K562 (cell line): ENCODE data around the gene ZC3H13. TPM values are rescaled to one million over a fixed set of nuclear protein-coding genes. Genes with fewer than 3 reads are reported as not detected.
A peak's percentile ranks its signal among the peaks of the same experiment; 100 is the strongest.

Source experiments
- ATAC-seq: fragments of 200-7000 bp; cut with Tn5 transposase; 3 replicates; pipeline ENCODE4 v1.9.1; 2020; ENCODE audit warnings: moderate library complexity
- BruUV-seq: library from RNA; stranded (reverse); fragments of 400-500 nt; replicated peaks from 2 replicates; lab custom pipeline; 2021; lab: Mats Ljungman, UMichigan
- CTCF ChIA-PET: fragments of 300-600 bp; formaldehyde crosslinking; extraction: SDS; loops from one replicate; lab custom pipeline; 2021; ENCODE audit warnings: low intra/inter-chr PET ratio; lab: Yijun Ruan, JAX
- POLR2A ChIA-PET: fragments of 300-600, 350-650 bp; sonication (Branson Sonifier 250); formaldehyde crosslinking; extraction: SDS; loops from one replicate; lab custom pipeline; 2021; ENCODE audit warnings: antibody characterized with exemption, inconsistent platforms; lab: Yijun Ruan, JAX
- DNase-seq, 4 experiments: peaks; one replicate each; pipeline versions ENCODE4 v3.0.0 to v3.0.0-alpha.2; 2011 to 2018; ENCODE audit warnings: low spot score in 3 of 4, mixed read lengths in 3 of 4; ENCODE audit errors: extremely low read depth in 1 of 4
- FAIRE-seq: peaks from 2 replicates; lab custom pipeline; 2011; peaks lifted over from hg19 to GRCh38; lab: Jason Lieb, UNC
- H2AFZ ChIP-seq: 2 replicates; pipeline ENCODE4 v1.6.0; 2011; ENCODE audit warnings: low read depth, low read length, control low read depth, inconsistent platforms
- H3K27ac ChIP-seq: fragments of 200-600 bp; 3 replicates; pipeline ENCODE4 v1.8.0; 2011; ENCODE audit warnings: low read depth, mild to moderate bottlenecking, control low read depth, inconsistent platforms, low read length, moderate library complexity, mixed read lengths; ENCODE audit errors: extremely low read depth
- H3K27me3 ChIP-seq, 2 experiments: fragments of 300-600 bp in 1 of 2; 2 replicates in 1 of 2; 3 replicates in 1 of 2; pipeline versions ENCODE4 v1.6.0 to v1.8.0; 2011; ENCODE audit warnings: inconsistent platforms in 2 of 2, low read length in 2 of 2, mild to moderate bottlenecking in 1 of 2, mixed read lengths in 1 of 2, moderate library complexity in 1 of 2; ENCODE audit not compliant: control insufficient read depth in 2 of 2, insufficient read depth in 2 of 2
- H3K36me3 ChIP-seq: fragments of 300-600 bp; 3 replicates; pipeline ENCODE4 v1.8.0; 2011; ENCODE audit warnings: mild to moderate bottlenecking, low read length, inconsistent platforms; ENCODE audit not compliant: control insufficient read depth, insufficient read depth
- H3K4me1 ChIP-seq, 2 experiments: fragments of 200-600 bp in 1 of 2; replicated peaks in 1 of 2; 2 replicates in 1 of 2; 3 replicates in 1 of 2; pipeline versions ENCODE4 v1.5.1 to v1.8.0; 2011; ENCODE audit warnings: inconsistent platforms in 2 of 2, low read length in 2 of 2, mild to moderate bottlenecking in 1 of 2, mixed read lengths in 1 of 2, moderate library complexity in 1 of 2; ENCODE audit not compliant: control insufficient read depth in 2 of 2, insufficient read depth in 2 of 2
- H3K4me2 ChIP-seq: 2 replicates; pipeline ENCODE4 v1.6.1; 2011; ENCODE audit warnings: low read length, control low read depth, inconsistent platforms, mixed read lengths; ENCODE audit not compliant: insufficient read depth
- H3K4me3 ChIP-seq: fragments of 200-600 bp; sonication (generic), shearing (Covaris generic); 2 replicates; pipeline ENCODE4 v1.5.1; 2016; ENCODE audit warnings: control low read depth, inconsistent platforms
- H3K79me2 ChIP-seq: fragments of 200-600 bp; 3 replicates; pipeline ENCODE4 v1.8.0; 2011; ENCODE audit warnings: low read length, inconsistent platforms; ENCODE audit not compliant: control insufficient read depth, insufficient read depth
- H3K9ac ChIP-seq, 2 experiments: 2 replicates each; pipeline versions ENCODE4 v1.6.0 to v1.6.1; 2011; ENCODE audit warnings: low read depth in 2 of 2, low read length in 2 of 2, control low read depth in 1 of 2, inconsistent platforms in 1 of 2, mild to moderate bottlenecking in 1 of 2, mixed read lengths in 1 of 2; ENCODE audit not compliant: insufficient read depth in 1 of 2
- H3K9me1 ChIP-seq: one replicate; pipeline ENCODE4 v1.6.0; 2011; ENCODE audit warnings: inconsistent platforms, mild to moderate bottlenecking, low read length, moderate library complexity; ENCODE audit not compliant: control insufficient read depth, insufficient read depth
- H3K9me3 ChIP-seq: replicated peaks from 2 replicates; pipeline ENCODE4 v1.5.1; 2011; ENCODE audit warnings: low read depth, low read length, inconsistent platforms; ENCODE audit not compliant: control insufficient read depth, insufficient read depth
- H4K20me1 ChIP-seq: replicated peaks from 2 replicates; pipeline ENCODE4 v1.6.1; 2011; ENCODE audit warnings: low read length, inconsistent platforms, mixed read lengths; ENCODE audit not compliant: control insufficient read depth, insufficient read depth
- ADNP ChIP-seq: fragments of 200-800 bp; sonication (Bioruptor generic); IDR thresholded peaks from 2 replicates; pipeline ENCODE4 v1.6.1; 2016; ENCODE audit warnings: missing genetic modification characterization, missing compliant biosample characterization
- CBFA2T3 ChIP-seq: fragments of 450-650 bp; IDR thresholded peaks from 2 replicates; pipeline ENCODE4 v1.6.1; 2017
- FOS ChIP-seq: IDR thresholded peaks from 3 replicates; pipeline ENCODE4 v1.6.1; 2011; ENCODE audit not compliant: insufficient read length; ENCODE audit errors: extremely low read depth
- NR1H2 ChIP-seq: sonication (generic); formaldehyde crosslinking; IDR thresholded peaks from 2 replicates; pipeline ENCODE4 v1.4.0; 2020; ENCODE audit warnings: mild to moderate bottlenecking, missing genetic modification reagents
- NR4A1 ChIP-seq, 2 experiments: fragments of 250-450 bp in 1 of 2; fragments of 450-650 bp in 1 of 2; sonication (Bioruptor Pico) in 1 of 2; IDR thresholded peaks; 2 replicates each; pipeline versions ENCODE4 v1.4.0 to v1.6.1; 2016 to 2020; ENCODE audit warnings: mild to moderate bottlenecking in 2 of 2, missing compliant biosample characterization in 1 of 2, missing genetic modification characterization in 1 of 2, moderate library complexity in 1 of 2
- POLR2AphosphoS5 ChIP-seq: IDR thresholded peaks from 2 replicates; pipeline ENCODE4 v1.6.1; 2011; ENCODE audit warnings: mild to moderate bottlenecking, low read depth, low read length, moderate library complexity; ENCODE audit not compliant: control insufficient read depth, insufficient read depth
- RBM25 ChIP-seq: fragments of 200-400 bp; formaldehyde crosslinking; IDR thresholded peaks from 2 replicates; pipeline ENCODE4 v1.6.1; 2018; ENCODE audit warnings: low read length, low read depth, moderate library complexity; ENCODE audit not compliant: severe bottlenecking
- RCOR1 ChIP-seq, 2 experiments: IDR thresholded peaks; 2 replicates each; pipeline ENCODE4 v1.6.1; 2012; ENCODE audit warnings: low read depth in 2 of 2, low read length in 2 of 2, borderline replicate concordance in 1 of 2, improper control_type of control experiment in 1 of 2
- WGBS: fragments of 100-300 bp; shearing (Covaris generic); methylation state at CpG from one replicate; pipeline ENCODE4 v1.1.6; 2016; ENCODE audit warnings: low coverage, mixed read lengths; ENCODE audit not compliant: insufficient coverage; ENCODE audit errors: missing lambda C conversion rate; 5-methylcytosine and 5-hydroxymethylcytosine counted together
- in situ Hi-C: fragments of 300-500 bp; cut with MboI; formaldehyde crosslinking; loops from 4 replicates; pipeline ENCODE4 v1.15.0; 2018; ENCODE audit warnings: inconsistent platforms, mixed read lengths
- intact Hi-C: fragments of 100-400 bp; cut with micrococcal nuclease; formaldehyde crosslinking; loops from 2 replicates; pipeline ENCODE4 v1.14.2; 2022
- polyA plus RNA-seq, 8 experiments: library from polyadenylated mRNA; depleted of rRNA in 4 of 8; stranded (reverse) in 5 of 8; unstranded in 3 of 8; fragments of >200 nt; fragmentation: Nextera tagmentation in 2 of 8; fragmentation: Illumina TruSeq in 1 of 8; extraction: Ambion mirVana in 2 of 8; extraction: Trizol in 1 of 8; gene quantifications; 2 replicates each; pipeline versions ENCODE4 v1.2.1 to v1.2.3, GENCODE V29; 2011 to 2014; ENCODE audit warnings: inconsistent platforms in 1 of 8, missing spikeins in 1 of 8
- total RNA-seq, 7 experiments: library from RNA; depleted of rRNA in 6 of 7; stranded (reverse); fragments of >200 nt in 6 of 7; fragmentation: Illumina TruSeq in 2 of 7; extraction: Trizol in 2 of 7; gene quantifications; 2 replicates each; pipeline versions ENCODE4 v1.2.1 to v1.2.3, GENCODE V29; 2011 to 2021; ENCODE audit warnings: low replicate concordance in 1 of 7

Gene ZC3H13
- total and polyA plus RNA-seq, 9 of the 15 experiments (the other 6 are each of a cell fraction or from before 2014, with no cell fraction given), result 4.9 to 27.6 (median 12.1) TPM

- in situ Hi-C loops, result no loop called here
Observed at GRCh38 chr13:45917019-45917418, 135.5 kb downstream of the ZC3H13 start.

DNA sequence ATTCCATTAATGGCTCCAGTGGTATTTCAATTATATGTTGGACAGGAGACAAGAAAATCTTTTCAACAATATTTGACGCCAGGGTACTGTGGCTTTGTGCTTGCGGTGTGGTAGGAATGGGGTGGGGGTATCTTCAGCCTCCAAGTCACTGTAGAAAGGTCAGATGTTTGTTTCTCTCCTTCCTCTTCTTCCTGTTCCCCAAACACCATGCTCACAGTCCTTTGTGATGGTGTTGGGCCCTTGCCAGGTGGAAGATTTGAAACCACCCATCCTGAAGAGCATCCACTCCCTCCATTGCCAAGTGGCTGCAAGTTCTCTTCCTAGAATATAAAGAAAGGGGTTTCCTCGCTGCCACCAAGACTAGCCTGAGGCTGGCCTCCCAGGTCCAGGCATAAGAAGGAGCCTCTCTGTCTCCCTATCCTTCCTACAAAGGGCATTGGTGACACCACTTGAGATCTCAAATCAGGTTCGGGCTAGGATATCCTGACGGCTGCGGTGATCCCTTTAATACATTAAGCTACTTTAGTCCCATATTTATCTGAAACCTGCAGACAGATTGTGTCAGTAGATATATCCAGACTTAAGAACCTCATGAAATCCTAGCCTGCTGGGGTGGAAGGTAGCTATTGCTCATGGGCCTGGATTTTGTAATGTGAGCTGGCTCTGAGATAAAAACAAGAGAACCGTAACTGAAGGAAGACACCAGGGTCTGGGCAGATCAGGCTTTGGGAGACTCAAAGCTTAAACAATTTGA, 136.7 kb downstream of the ZC3H13 start:
- H3K4me2 ChIP-seq, result no peak overlapping the region
- FAIRE-seq (no peak), ATAC-seq (no peak), DNase-seq (peak in 2 of 4 experiments; percentile 3 to 7)
- no peak overlapping the region for H2AFZ ChIP-seq
- no peak overlapping the region for H3K4me3 ChIP-seq
- POLR2A ChIA-PET, result interaction anchor here (0.5 to 1.1 kb wide), 4 partner anchors 13 to 24 kb away, joined by 3 to 5 read pairs (median 3); no protein-coding TSS in a partner anchor
- no peaks in the 10 kb centered on the region for H3K9me3 ChIP-seq
- H3K79me2 ChIP-seq, result no peaks in the 10 kb centered on the region
- no peak overlapping the region for H3K27ac ChIP-seq
- TF ChIP-seq CBFA2T3 (0 out of 2 replicates have a peak, but pooled peaks have one; percentile 6), ADNP (no peak), POLR2AphosphoS5 (no peak), NR4A1 (CRISPR knock-in tag; IDR thresholded peaks at IDR 0.05) (no peak), NR4A1 (tag; IDR thresholded peaks at IDR 0.05) (no peak), FOS (no peak), RCOR1 (IDR thresholded peaks at IDR 0.05; ENCODE audit: borderline replicate concordance in 1 of 2, low read depth in 2 of 2, low read length in 2 of 2) (0 out of 4 replicates have a peak, but pooled peaks of 1 of the 2 experiments have one; percentile 11)
- no peaks in the 10 kb centered on the region for H4K20me1 ChIP-seq
- H3K36me3 ChIP-seq, result no peaks in the 10 kb centered on the region
- H3K27me3 ChIP-seq, result peaks cover 0 to 9% of the 10 kb centered on the region in 2 experiments; a peak in 1 of 5 replicates
- peaks cover 0 to 4% of the 10 kb centered on the region in 2 experiments; a peak in 1 of 5 replicates for H3K4me1 ChIP-seq
- no peaks in the 10 kb centered on the region for H3K9me1 ChIP-seq
- intact Hi-C loops (no loop called here), in situ Hi-C loops (no loop called here)
- WGBS, result 6% methylated on average over 7 of the region's 7 CpGs
- H3K9ac ChIP-seq, result no peak overlapping the region
- CTCF ChIA-PET, result no interaction called here
- BruUV-seq, result no TSS peak

More at GRCh38 chr13:45917019-45917418, 135.5 kb downstream of the ZC3H13 start:
- H3K4me1 ChIP-seq, result peaks cover 0 to 4% of the 10 kb centered on the region in 2 experiments; a peak in 1 of 5 replicates
- no peaks in the 10 kb centered on the region for H4K20me1 ChIP-seq
- ChIA-PET CTCF (no interaction called here), POLR2A (interaction anchor here (0.9 kb wide), 1 partner anchor 16 kb away, joined by 5 read pairs; no protein-coding TSS in a partner anchor)
- peaks cover 4 to 8% of the 10 kb centered on the region in 2 experiments; a peak in 3 of 5 replicates for H3K27me3 ChIP-seq
- no peak overlapping the region for H3K9ac ChIP-seq
- H2AFZ ChIP-seq, result no peak overlapping the region
- no peaks in the 10 kb centered on the region for H3K36me3 ChIP-seq
- intact Hi-C loops, result no loop called here
- ATAC-seq (no peak), DNase-seq (no peak), FAIRE-seq (no peak)
- H3K9me3 ChIP-seq, result no peaks in the 10 kb centered on the region
- H3K4me3 ChIP-seq, result no peak overlapping the region
- no TSS peak for BruUV-seq
- no peak for TF ChIP-seq NR1H2 (CRISPR knock-in tag)
- 0 out of 2 replicates have a peak, but pooled peaks have one; percentile 43 for TF ChIP-seq ADNP
- peak; percentile 54 for TF ChIP-seq RBM25
- no peaks in the 10 kb centered on the region for H3K79me2 ChIP-seq
- no peaks in the 10 kb centered on the region for H3K9me1 ChIP-seq
- no peak overlapping the region for H3K27ac ChIP-seq
- no peak overlapping the region for H3K4me2 ChIP-seq
